Testis (tissue), 3 donors: ENCODE measurements around the gene SEC22A. TPM values are rescaled to one million over a fixed set of nuclear protein-coding genes. Genes with fewer than 3 reads are reported as not detected.

ENCODE experiments used
- DNase-seq: peaks from one replicate; pipeline ENCODE4 v3.0.0-alpha.2; 2019
- H3K27ac ChIP-seq, 2 donors: fragments of 200-600 bp; sonication (generic); one replicate each; pipeline ENCODE4 v1.5.1; 2019
- H3K27me3 ChIP-seq: fragments of 200-600 bp; sonication (generic); one replicate; pipeline ENCODE4 v1.5.1; 2019
- H3K36me3 ChIP-seq: fragments of 200-600 bp; sonication (generic); one replicate; pipeline ENCODE4 v1.5.1; 2017; ENCODE audit warnings: low read depth; ENCODE audit errors: missing control alignments
- H3K4me1 ChIP-seq: fragments of 200-600 bp; sonication (generic); one replicate; pipeline ENCODE4 v1.5.1; 2019
- H3K4me3 ChIP-seq, 2 donors: fragments of 200-600 bp; sonication (generic); one replicate each; pipeline ENCODE4 v1.5.1; 2017 to 2019
- H3K9me3 ChIP-seq: fragments of 200-600 bp; sonication (generic); one replicate; pipeline ENCODE4 v1.5.1; 2017
- POLR2A ChIP-seq: fragments of 450-650 bp; IDR thresholded peaks from one replicate; pipeline ENCODE4 v1.6.1; 2017; ENCODE audit warnings: antibody characterized with exemption, mild to moderate bottlenecking, moderate library complexity
- WGBS, 2 donors: methylation state at CpG; one replicate each; pipeline ENCODE4 v1.1.5; 2018; 5-methylcytosine and 5-hydroxymethylcytosine counted together
- intact Hi-C: fragments of 100-400 bp; cut with DNase I; formaldehyde crosslinking; loops from one replicate; pipeline ENCODE4 v1.15.1; 2023; ENCODE audit warnings: low total_unique reads
- polyA plus RNA-seq: library from polyadenylated mRNA; stranded (reverse); fragments of 350-450 nt; fragmentation: Illumina TruSeq; extraction: RNeasy Lipid Tissue Mini Kit (QIAGEN cat#74804); gene quantifications from one replicate; pipeline ENCODE4 v1.2.3, GENCODE V29; 2014; ENCODE audit warnings: low read depth, low replicate concordance; ENCODE audit not compliant: insufficient read depth
- total RNA-seq, 2 donors: library from RNA; depleted of rRNA; stranded (reverse); fragments of >200 nt; gene quantifications; one replicate each; pipeline ENCODE4 v1.2.3, GENCODE V29; 2016
- TF ChIP-seq, protein P1 (sequence below), 3 experiments: fragments of 450-650 bp in 2 of 3; fragments of 200-600 bp in 1 of 3; sonication (generic) in 1 of 3; IDR thresholded peaks; one replicate each; pipeline ENCODE4 v1.5.1; 2016 to 2019; ENCODE audit warnings: antibody characterized with exemption in 3 of 3, mild to moderate bottlenecking in 2 of 3, moderate library complexity in 1 of 3

The SEC22A gene
- total and polyA plus RNA-seq, 3 donors from 2014 or later, result 52.0 to 59.6 (median 58.8) TPM

- Histone ChIP-seq H3K4me3 (no peak overlapping the region), H3K27me3 (no peaks in the 10 kb centered on the region), H3K9me3 (no peaks in the 10 kb centered on the region), H3K4me1 (no peaks in the 10 kb centered on the region), H3K27ac (no peak overlapping the region), H3K36me3 (no peaks in the 10 kb centered on the region)
- no peak for DNase-seq
- WGBS, 2 donors, result 68 to 82% methylated on average over 7 of the region's 7 CpGs
- TF ChIP-seq, protein P1, sequence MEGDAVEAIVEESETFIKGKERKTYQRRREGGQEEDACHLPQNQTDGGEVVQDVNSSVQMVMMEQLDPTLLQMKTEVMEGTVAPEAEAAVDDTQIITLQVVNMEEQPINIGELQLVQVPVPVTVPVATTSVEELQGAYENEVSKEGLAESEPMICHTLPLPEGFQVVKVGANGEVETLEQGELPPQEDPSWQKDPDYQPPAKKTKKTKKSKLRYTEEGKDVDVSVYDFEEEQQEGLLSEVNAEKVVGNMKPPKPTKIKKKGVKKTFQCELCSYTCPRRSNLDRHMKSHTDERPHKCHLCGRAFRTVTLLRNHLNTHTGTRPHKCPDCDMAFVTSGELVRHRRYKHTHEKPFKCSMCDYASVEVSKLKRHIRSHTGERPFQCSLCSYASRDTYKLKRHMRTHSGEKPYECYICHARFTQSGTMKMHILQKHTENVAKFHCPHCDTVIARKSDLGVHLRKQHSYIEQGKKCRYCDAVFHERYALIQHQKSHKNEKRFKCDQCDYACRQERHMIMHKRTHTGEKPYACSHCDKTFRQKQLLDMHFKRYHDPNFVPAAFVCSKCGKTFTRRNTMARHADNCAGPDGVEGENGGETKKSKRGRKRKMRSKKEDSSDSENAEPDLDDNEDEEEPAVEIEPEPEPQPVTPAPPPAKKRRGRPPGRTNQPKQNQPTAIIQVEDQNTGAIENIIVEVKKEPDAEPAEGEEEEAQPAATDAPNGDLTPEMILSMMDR (IDR thresholded peaks at IDR 0.05), result no peak
- no peak for TF ChIP-seq POLR2A
- intact Hi-C loops, result no loop called here
These were observed 77.4 kb downstream of the SEC22A start for GRCh38 chr3:123279121-123279520.

- Histone ChIP-seq H3K27ac (no peak overlapping the region), H3K9me3 (no peaks in the 10 kb centered on the region), H3K36me3 (no peaks in the 10 kb centered on the region), H3K4me3 (no peak overlapping the region), H3K4me1 (no peaks in the 10 kb centered on the region), H3K27me3 (no peaks in the 10 kb centered on the region)
- no peak for DNase-seq
- TF ChIP-seq, protein P1 (IDR thresholded peaks at IDR 0.05), result no peak
- TF ChIP-seq POLR2A, result no peak
- intact Hi-C loops, result no loop called here
- 80 to 86% methylated on average over 3 of the region's 3 CpGs for WGBS, 2 donors
These were observed 79.7 kb downstream of the SEC22A start for GRCh38 chr3:123281406-123281805.

- H3K9me3 ChIP-seq, result no peaks in the 10 kb centered on the region
- DNase-seq, result no peak
- no peaks in the 10 kb centered on the region for H3K4me1 ChIP-seq
- no peak overlapping the region for H3K4me3 ChIP-seq
- H3K27me3 ChIP-seq, result no peaks in the 10 kb centered on the region
- 92 to 100% methylated on average over 1 to 2 of the region's 2 CpGs for WGBS, 2 donors
- no peaks in the 10 kb centered on the region for H3K36me3 ChIP-seq
- intact Hi-C loops, result no loop called here
- TF ChIP-seq POLR2A, result no peak
- TF ChIP-seq, protein P1 (IDR thresholded peaks at IDR 0.05), result no peak
- H3K27ac ChIP-seq, result no peak overlapping the region
These were observed 80.2 kb downstream of the SEC22A start for GRCh38 chr3:123281929-123282328.

DNA sequence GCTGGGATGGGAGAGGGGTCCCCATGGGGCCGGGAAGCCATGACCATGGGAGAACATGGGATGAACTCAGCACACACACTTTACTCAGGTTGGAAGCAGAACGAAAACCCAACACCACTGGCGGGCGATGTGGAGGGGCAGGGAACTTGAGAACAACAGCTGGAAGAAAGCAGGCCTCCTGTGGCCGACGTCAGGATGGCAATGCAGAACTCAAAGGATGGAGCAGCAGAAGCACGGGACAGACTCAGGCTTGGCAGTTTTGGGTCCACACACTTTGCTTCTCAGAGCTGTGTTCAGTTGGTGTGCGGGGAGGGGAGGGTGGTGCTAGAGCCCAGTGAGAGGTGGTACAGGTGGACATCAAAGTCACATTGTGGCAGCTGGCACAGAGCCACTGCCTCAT is 80.7 kb downstream of the SEC22A start:
- TF ChIP-seq, protein P1 (IDR thresholded peaks at IDR 0.05), result no peak
- TF ChIP-seq POLR2A, result no peak
- Histone ChIP-seq H3K36me3 (no peaks in the 10 kb centered on the region), H3K27ac (no peak overlapping the region), H3K27me3 (no peaks in the 10 kb centered on the region), H3K4me1 (no peaks in the 10 kb centered on the region), H3K9me3 (no peaks in the 10 kb centered on the region), H3K4me3 (no peak overlapping the region)
- DNase-seq, result no peak
- intact Hi-C loops, result no loop called here
- 74 to 84% methylated on average over 8 of the region's 8 CpGs for WGBS, 2 donors

- DNase-seq, result no peak
- TF ChIP-seq, protein P1 (IDR thresholded peaks at IDR 0.05), result no peak
- TF ChIP-seq POLR2A, result no peak
- WGBS, 2 donors, result 71 to 72% methylated on average over 9 of the region's 9 CpGs
- Histone ChIP-seq H3K36me3 (no peaks in the 10 kb centered on the region), H3K27me3 (no peaks in the 10 kb centered on the region), H3K4me1 (no peaks in the 10 kb centered on the region), H3K4me3 (no peak overlapping the region), H3K27ac (no peak overlapping the region), H3K9me3 (no peaks in the 10 kb centered on the region)
- intact Hi-C loops, result no loop called here
These were observed 81.3 kb downstream of the SEC22A start for GRCh38 chr3:123283074-123283473.
